Endodermal cell (in vitro differentiated cells): ENCODE data around the gene PPP2R5C. TPM values are rescaled to one million over a fixed set of nuclear protein-coding genes. Genes with fewer than 3 reads are reported as not detected.
"Not testable (repeated sequence)": the region's sequence is repeated elsewhere in the genome, so short reads cannot be mapped to it uniquely, and the experiment has no call there.

Experiments used
- DNase-seq: peaks from one replicate; pipeline ENCODE4 v3.0.0-alpha.2; 2017
- H3K27ac ChIP-seq: 2 replicates; pipeline ENCODE4 v1.5.1; 2013; ENCODE audit warnings: mild to moderate bottlenecking, low read depth, low read length, moderate library complexity
- H3K27me3 ChIP-seq: 2 replicates; pipeline ENCODE4 v1.6.1; 2013; ENCODE audit warnings: mild to moderate bottlenecking, low read length, moderate library complexity; ENCODE audit not compliant: insufficient read depth, control insufficient read depth, poor library complexity, severe bottlenecking
- H3K36me3 ChIP-seq: 2 replicates; pipeline ENCODE4 v1.7.0; 2013; ENCODE audit warnings: mild to moderate bottlenecking, low read length, moderate library complexity; ENCODE audit not compliant: control insufficient read depth, insufficient read depth
- H3K4me1 ChIP-seq: one replicate; pipeline ENCODE4 v1.7.0; 2013; ENCODE audit warnings: low read length; ENCODE audit not compliant: control insufficient read depth, insufficient read depth
- H3K4me3 ChIP-seq: 2 replicates; pipeline ENCODE4 v1.5.1; 2013; ENCODE audit warnings: mild to moderate bottlenecking, low read length, moderate library complexity
- H3K9ac ChIP-seq: 2 replicates; pipeline ENCODE4 v1.6.1; 2013; ENCODE audit warnings: mild to moderate bottlenecking, low read length, moderate library complexity; ENCODE audit not compliant: poor library complexity, severe bottlenecking; ENCODE audit errors: extremely low read depth
- H3K9me3 ChIP-seq: 2 replicates; pipeline ENCODE4 v1.6.1; 2013; ENCODE audit warnings: mild to moderate bottlenecking, low read length, moderate library complexity; ENCODE audit not compliant: control insufficient read depth
- H3K27ac Mint-ChIP-seq: 2 replicates; pipeline ENCODE4 v1.8.0; 2020; ENCODE audit warnings: mixed read lengths
- H3K27me3 Mint-ChIP-seq: 2 replicates; pipeline ENCODE4 v1.8.0; 2021; ENCODE audit warnings: mild to moderate bottlenecking, mixed read lengths; ENCODE audit not compliant: insufficient read depth
- H3K36me3 Mint-ChIP-seq: 2 replicates; pipeline ENCODE4 v1.8.0; 2020; ENCODE audit warnings: low read depth, mixed read lengths
- H3K4me1 Mint-ChIP-seq: 2 replicates; pipeline ENCODE4 v1.8.0; 2020; ENCODE audit warnings: mixed read lengths
- H3K4me3 Mint-ChIP-seq: 2 replicates; pipeline ENCODE4 v1.8.0; 2020; ENCODE audit warnings: mild to moderate bottlenecking, moderate library complexity, mixed read lengths
- H3K9me3 Mint-ChIP-seq: 2 replicates; pipeline ENCODE4 v1.8.0; 2020; ENCODE audit warnings: mild to moderate bottlenecking, mixed read lengths
- WGBS, 2 experiments: methylation state at CpG; one replicate each; pipeline versions ENCODE4 v1.1.5 to v1.1.7; 2013; ENCODE audit warnings: missing lambda C conversion rate in 2 of 2, mixed read lengths in 1 of 2; ENCODE audit not compliant: insufficient coverage in 1 of 2, insufficient read length in 1 of 2; 5-methylcytosine and 5-hydroxymethylcytosine counted together
- total RNA-seq, 2 donors: library from RNA; stranded (reverse); fragmentation: NEBNext Ultra II Directional in 1 of 2; extraction: Animal tissue kit (Norgen Biotek cat#: 25700) in 1 of 2; gene quantifications; 2 replicates in 1 of 2; 3 replicates in 1 of 2; pipeline ENCODE4 v1.2.1, GENCODE V29; 2021
- TF ChIP-seq, protein P1 (sequence below): fragments of 200-600 bp; sonication (generic); conservative IDR thresholded peaks from 2 replicates; pipeline ENCODE4 v1.5.0; 2021; ENCODE audit warnings: antibody characterized with exemption, mild to moderate bottlenecking

PPP2R5C gene
- total RNA-seq, 2 donors from 2014 or later: 116 to 117 TPM

DNA sequence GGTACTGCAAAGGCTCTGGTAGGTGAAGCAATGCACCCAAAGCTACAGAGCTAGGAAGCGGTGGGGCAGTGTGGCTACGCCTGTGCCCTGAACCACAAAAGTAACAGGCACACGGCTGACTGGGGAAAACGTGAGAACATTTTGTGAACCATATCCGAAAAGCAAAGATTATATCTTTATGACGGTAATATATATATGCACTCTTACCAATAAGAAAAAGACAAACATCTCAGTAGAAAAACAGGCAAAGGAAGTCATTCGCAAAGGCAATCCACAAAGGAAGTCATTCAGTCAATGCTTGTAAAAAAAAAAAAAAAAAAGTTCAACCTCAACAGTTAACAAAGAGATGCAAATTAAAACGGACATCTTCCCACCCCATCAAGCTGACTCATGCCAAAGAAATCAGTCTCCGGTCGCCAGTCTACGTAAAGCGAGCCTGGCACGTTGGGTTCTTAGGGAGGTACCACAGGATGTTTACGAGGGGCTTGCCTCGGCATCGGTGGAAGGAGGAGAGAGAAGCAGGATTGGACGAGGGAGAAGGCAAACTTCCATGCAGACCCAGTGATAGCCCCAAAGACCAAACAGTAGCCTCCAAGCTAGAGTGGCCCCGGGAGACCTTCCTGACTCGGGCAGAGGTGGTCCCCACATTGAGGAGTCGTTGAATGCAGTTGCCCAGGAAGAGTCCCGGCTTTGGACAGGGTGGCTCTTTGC, 39.4 kb upstream of the PPP2R5C start:
- peak overlapping the region; percentile 84 for H3K27ac Mint-ChIP-seq
- 58 to 66% methylated on average over 8 to 19 of the region's 21 CpGs for WGBS, 2 experiments

DNA sequence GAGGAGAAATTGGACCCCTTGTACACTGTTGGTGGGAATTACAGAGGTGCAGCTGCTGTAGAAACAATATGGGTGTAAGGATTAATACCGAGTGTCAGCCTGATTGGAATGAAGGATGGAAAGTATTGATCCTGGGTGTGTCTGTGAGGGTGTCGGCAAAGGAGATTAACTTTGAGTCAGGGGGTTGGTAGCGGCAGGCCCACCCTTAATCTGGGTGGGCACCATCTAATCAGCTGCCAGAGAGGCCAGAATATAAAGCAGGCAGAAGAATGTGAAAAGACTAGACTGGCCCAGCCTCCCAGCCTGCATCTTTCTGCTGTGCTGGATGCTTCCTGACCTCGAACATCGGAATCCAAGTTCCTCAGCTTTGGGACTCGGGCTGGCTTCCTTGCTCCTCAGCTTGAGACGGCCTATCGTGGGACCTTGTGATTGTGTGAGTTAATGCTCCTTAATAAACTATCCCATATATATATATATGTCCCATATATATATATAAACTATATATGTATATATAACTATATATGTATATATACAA, 38.4 kb upstream of the PPP2R5C start:
- H3K27ac Mint-ChIP-seq: no peak overlapping the region

More for the DNA sequence above, 39.4 kb upstream of the PPP2R5C start:
- Histone ChIP-seq H3K9me3 (no peaks in the 10 kb centered on the region), H3K36me3 (no peaks in the 10 kb centered on the region), H3K27ac (no peak overlapping the region), H3K9ac (no peak overlapping the region), H3K4me1 (no peaks in the 10 kb centered on the region), H3K27me3 (no peaks in the 10 kb centered on the region), H3K4me3 (no peak overlapping the region)
- DNase-seq: peak; percentile 90
- Mint-ChIP-seq H3K27me3 (peaks cover 5% of the 10 kb centered on the region), H3K4me3 (no peak overlapping the region), H3K4me1 (peaks cover 10% of the 10 kb centered on the region), H3K36me3 (no peaks in the 10 kb centered on the region), H3K9me3 (peaks cover 6% of the 10 kb centered on the region)
- TF ChIP-seq, protein P1, sequence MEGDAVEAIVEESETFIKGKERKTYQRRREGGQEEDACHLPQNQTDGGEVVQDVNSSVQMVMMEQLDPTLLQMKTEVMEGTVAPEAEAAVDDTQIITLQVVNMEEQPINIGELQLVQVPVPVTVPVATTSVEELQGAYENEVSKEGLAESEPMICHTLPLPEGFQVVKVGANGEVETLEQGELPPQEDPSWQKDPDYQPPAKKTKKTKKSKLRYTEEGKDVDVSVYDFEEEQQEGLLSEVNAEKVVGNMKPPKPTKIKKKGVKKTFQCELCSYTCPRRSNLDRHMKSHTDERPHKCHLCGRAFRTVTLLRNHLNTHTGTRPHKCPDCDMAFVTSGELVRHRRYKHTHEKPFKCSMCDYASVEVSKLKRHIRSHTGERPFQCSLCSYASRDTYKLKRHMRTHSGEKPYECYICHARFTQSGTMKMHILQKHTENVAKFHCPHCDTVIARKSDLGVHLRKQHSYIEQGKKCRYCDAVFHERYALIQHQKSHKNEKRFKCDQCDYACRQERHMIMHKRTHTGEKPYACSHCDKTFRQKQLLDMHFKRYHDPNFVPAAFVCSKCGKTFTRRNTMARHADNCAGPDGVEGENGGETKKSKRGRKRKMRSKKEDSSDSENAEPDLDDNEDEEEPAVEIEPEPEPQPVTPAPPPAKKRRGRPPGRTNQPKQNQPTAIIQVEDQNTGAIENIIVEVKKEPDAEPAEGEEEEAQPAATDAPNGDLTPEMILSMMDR: no peak

DNA sequence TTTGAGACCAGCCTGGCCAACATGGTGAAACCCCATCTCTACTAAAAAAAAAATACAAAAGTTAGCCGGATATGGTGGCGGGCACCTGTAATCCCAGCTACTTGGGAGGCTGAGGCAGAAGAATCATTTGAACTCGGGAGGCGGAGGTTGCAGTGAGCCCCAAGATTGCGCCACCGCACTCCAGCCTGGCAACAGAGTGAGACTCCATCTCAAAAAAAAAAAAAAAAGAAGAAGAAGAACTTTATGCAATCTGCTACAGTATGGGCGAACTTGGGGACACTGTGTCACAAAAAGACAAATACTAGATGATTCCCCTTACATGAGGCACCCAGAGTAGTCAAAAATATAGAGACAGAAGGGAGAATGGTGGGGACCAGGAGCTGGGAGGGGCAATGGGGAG, 35.9 kb upstream of the PPP2R5C start:
- not testable (repeated sequence) for H3K9me3 ChIP-seq, H3K27me3 Mint-ChIP-seq, H3K4me3 Mint-ChIP-seq, H3K27me3 ChIP-seq, H3K27ac Mint-ChIP-seq, H3K9ac ChIP-seq, H3K4me3 ChIP-seq, H3K9me3 Mint-ChIP-seq, DNase-seq, H3K36me3 Mint-ChIP-seq, H3K36me3 ChIP-seq, H3K4me1 ChIP-seq, H3K27ac ChIP-seq
- peaks cover 11% of the 10 kb centered on the region for H3K4me1 Mint-ChIP-seq
- 90 to 95% methylated on average over 4 to 7 of the region's 7 CpGs for WGBS, 2 experiments

More for the DNA sequence above, 38.4 kb upstream of the PPP2R5C start:
- Mint-ChIP-seq H3K36me3 (no peaks in the 10 kb centered on the region), H3K9me3 (peaks cover 6% of the 10 kb centered on the region), H3K4me1 (peaks cover 12% of the 10 kb centered on the region), H3K4me3 (no peak overlapping the region), H3K27me3 (peaks cover 2% of the 10 kb centered on the region)
- peak; percentile 46 for DNase-seq
- H3K4me1 ChIP-seq: no peaks in the 10 kb centered on the region
- no peak overlapping the region for H3K27ac ChIP-seq
- no peaks in the 10 kb centered on the region for H3K9me3 ChIP-seq
- no peak overlapping the region for H3K9ac ChIP-seq
- 95 to 96% methylated on average over 3 to 6 of the region's 8 CpGs for WGBS, 2 experiments
- no peaks in the 10 kb centered on the region for H3K36me3 ChIP-seq
- H3K27me3 ChIP-seq: no peaks in the 10 kb centered on the region
- H3K4me3 ChIP-seq: no peak overlapping the region
- TF ChIP-seq, protein P1: no peak
